GM12892 (cell line): ENCODE measurements around the gene CACHD1.

ENCODE experiments used
- DNase-seq: peaks from one replicate; pipeline ENCODE4 v3.0.0; 2011; ENCODE audit not compliant: insufficient read length
- FAIRE-seq: peaks from 2 replicates; lab custom pipeline; 2011; peaks lifted over from hg19 to GRCh38; lab: Jason Lieb, UNC
- POLR2A ChIP-seq: IDR thresholded peaks from 2 replicates; pipeline ENCODE4 v1.6.1; 2011; ENCODE audit warnings: low read depth, low read length, control low read depth
- POLR2AphosphoS5 ChIP-seq: IDR thresholded peaks from 2 replicates; pipeline ENCODE4 v1.6.1; 2011; ENCODE audit warnings: low read depth, low read length, control low read depth
- TAF1 ChIP-seq: IDR thresholded peaks from 2 replicates; pipeline ENCODE4 v1.6.1; 2011; ENCODE audit warnings: low read depth, mild to moderate bottlenecking, control low read depth, low read length, borderline replicate concordance

The CACHD1 gene

GRCh38 chr1:64451440-64451839 is 18.5 kb upstream of the CACHD1 start:
- no peak for FAIRE-seq
- DNase-seq, result no peak
- TF ChIP-seq TAF1 (no peak), POLR2AphosphoS5 (no peak), POLR2A (no peak)

- DNase-seq (no peak), FAIRE-seq (no peak)
- TF ChIP-seq POLR2A (no peak), TAF1 (no peak)
Observed at GRCh38 chr1:64453688-64454087, 16.2 kb upstream of the CACHD1 start.

GRCh38 chr1:64458915-64459314 is 11.0 kb upstream of the CACHD1 start:
- DNase-seq, result no peak
- TF ChIP-seq POLR2A, result no peak
- no peak for TF ChIP-seq POLR2AphosphoS5
- no peak for TF ChIP-seq TAF1
- no peak for FAIRE-seq

GRCh38 chr1:64459743-64460142 is 10.2 kb upstream of the CACHD1 start:
- DNase-seq (no peak), FAIRE-seq (no peak)
- TF ChIP-seq TAF1 (no peak), POLR2A (no peak), POLR2AphosphoS5 (no peak)

GRCh38 chr1:64466033-64466432 is 3.9 kb upstream of the CACHD1 start:
- no peak for TF ChIP-seq POLR2AphosphoS5
- DNase-seq (no peak), FAIRE-seq (no peak)

GRCh38 chr1:64469116-64469976 is 583 bp upstream of the CACHD1 start:
- FAIRE-seq, result no peak
- no peak for DNase-seq
- TF ChIP-seq POLR2A (no peak), POLR2AphosphoS5 (no peak), TAF1 (no peak)

- no peak for TF ChIP-seq TAF1
- TF ChIP-seq POLR2AphosphoS5, result no peak
- TF ChIP-seq POLR2A, result no peak
- peak; percentile 27 for DNase-seq
- no peak for FAIRE-seq
Observed at GRCh38 chr1:64470665-64471217, 812 bp downstream of the CACHD1 start.

GRCh38 chr1:64471218-64472039 is 1.5 kb downstream of the CACHD1 start:
- FAIRE-seq (no peak), DNase-seq (no peak)
- TF ChIP-seq POLR2AphosphoS5 (no peak), POLR2A (no peak), TAF1 (no peak)

GRCh38 chr1:64472040-64472376 is 2.1 kb downstream of the CACHD1 start:
- DNase-seq (no peak), FAIRE-seq (no peak)
- no peak for TF ChIP-seq TAF1
- TF ChIP-seq POLR2A, result no peak
- TF ChIP-seq POLR2AphosphoS5, result no peak

- DNase-seq, result no peak
- TF ChIP-seq POLR2AphosphoS5 (no peak), POLR2A (no peak), TAF1 (no peak)
- no peak for FAIRE-seq
Observed at GRCh38 chr1:64472805-64473204, 2.9 kb downstream of the CACHD1 start.

GRCh38 chr1:64473367-64473766 is 3.4 kb downstream of the CACHD1 start:
- TF ChIP-seq POLR2A (no peak), TAF1 (no peak)
- DNase-seq (no peak), FAIRE-seq (no peak)
